ENCODE data around the gene CEACAM16. TPM values are rescaled to one million over a fixed set of nuclear protein-coding genes. Genes with fewer than 3 reads are reported as not detected.

Gene CEACAM16
- total RNA-seq, 1 experiment from 2014 or later: not detected

- ChIA-PET POLR2A (ENCODE audit: unreplicated experiment) (no interaction called here), CTCF (interaction anchor here (0.6 kb wide), 1 partner anchor 9 kb away, joined by 4 read pairs; no protein-coding TSS in a partner anchor)
- Histone ChIP-seq H3K9me3 (ENCODE audit: low read length) (no peaks in the 10 kb centered on the region), H3K9ac (ENCODE audit: low read length) (peak overlapping the region; percentile 50), H3K4me3 (ENCODE audit: low read length) (no peak overlapping the region), H4K20me1 (ENCODE audit: low read length) (peaks cover 11% of the 10 kb centered on the region), H3K27me3 (ENCODE audit: low read length) (no peaks in the 10 kb centered on the region), H3K4me2 (ENCODE audit: low read length) (0 out of 2 replicates have a peak overlapping the region, but pooled peaks have one; percentile 22), H3K27ac (ENCODE audit: low read length) (peak overlapping the region; percentile 57), H3K4me1 (ENCODE audit: insufficient read depth, low read length) (peaks cover 55% of the 10 kb centered on the region), H3K36me3 (ENCODE audit: low read depth, low read length) (no peaks in the 10 kb centered on the region), H3K9me2 (replicated peaks; ENCODE audit: low read length) (no peaks in the 10 kb centered on the region), H3F3A (ENCODE audit: low read length, unreplicated experiment) (no peaks in the 10 kb centered on the region), H3K79me2 (ENCODE audit: low read length) (peaks cover 16% of the 10 kb centered on the region), H2AFZ (ENCODE audit: low read length) (no peak overlapping the region)
- ATAC-seq (no peak), DNase-seq (peak; percentile 30)
- intact Hi-C loops (cut with micrococcal nuclease): no loop called here
- no TSS peak for BruUV-seq (replicated peaks)
- TF ChIP-seq CTCF (conservative IDR thresholded peaks at IDR 0.05; ENCODE audit: low read depth, low read length) (no peak), EZH2phosphoT487 (IDR thresholded peaks at IDR 0.05; ENCODE audit: borderline replicate concordance, low read length) (no peak)
These were observed 46.4 kb downstream of the CEACAM16 start for GRCh38 chr19:44745341-44745831.

- no peaks in the 10 kb centered on the region for H3F3A ChIP-seq (ENCODE audit: low read length, unreplicated experiment)
- POLR2A ChIA-PET (ENCODE audit: unreplicated experiment): no interaction called here
- H3K36me3 ChIP-seq (ENCODE audit: low read depth, low read length): no peaks in the 10 kb centered on the region
- H2AFZ ChIP-seq (ENCODE audit: low read length): no peak overlapping the region
- H3K4me2 ChIP-seq (ENCODE audit: low read length): no peak overlapping the region
- no peak overlapping the region for H3K4me3 ChIP-seq (ENCODE audit: low read length)
- DNase-seq: no peak
- no peaks in the 10 kb centered on the region for H3K9me3 ChIP-seq (ENCODE audit: low read length)
- peaks cover 53% of the 10 kb centered on the region for H3K4me1 ChIP-seq (ENCODE audit: insufficient read depth, low read length)
- H4K20me1 ChIP-seq (ENCODE audit: low read length): peaks cover 11% of the 10 kb centered on the region
- TF ChIP-seq EZH2phosphoT487 (IDR thresholded peaks at IDR 0.05; ENCODE audit: borderline replicate concordance, low read length) (no peak), EZH2 (IDR thresholded peaks at IDR 0.05; ENCODE audit: low read length, unreplicated experiment) (no peak), CTCF (conservative IDR thresholded peaks at IDR 0.05; ENCODE audit: low read depth, low read length) (no peak)
- BruUV-seq (replicated peaks): no TSS peak
- peaks cover 23% of the 10 kb centered on the region for H3K79me2 ChIP-seq (ENCODE audit: low read length)
- H3K27me3 ChIP-seq (ENCODE audit: low read length): no peaks in the 10 kb centered on the region
- no peak for ATAC-seq
- peak overlapping the region; percentile 98 for H3K9ac ChIP-seq (ENCODE audit: low read length)
- no peaks in the 10 kb centered on the region for H3K9me2 ChIP-seq (replicated peaks; ENCODE audit: low read length)
- intact Hi-C loops (cut with micrococcal nuclease): no loop called here
- H3K27ac ChIP-seq (ENCODE audit: low read length): peak overlapping the region; percentile 57
- CTCF ChIA-PET: no interaction called here
These were observed 47.1 kb downstream of the CEACAM16 start for GRCh38 chr19:44745887-44746600.

- intact Hi-C loops (cut with micrococcal nuclease): no loop called here
- Histone ChIP-seq H2AFZ (ENCODE audit: low read length) (no peak overlapping the region), H3K4me2 (ENCODE audit: low read length) (peak overlapping the region; percentile 99), H4K20me1 (ENCODE audit: low read length) (peaks cover 11% of the 10 kb centered on the region), H3F3A (ENCODE audit: low read length, unreplicated experiment) (no peaks in the 10 kb centered on the region), H3K9ac (ENCODE audit: low read length) (peak overlapping the region; percentile 98), H3K9me3 (ENCODE audit: low read length) (no peaks in the 10 kb centered on the region), H3K9me2 (replicated peaks; ENCODE audit: low read length) (no peaks in the 10 kb centered on the region), H3K79me2 (ENCODE audit: low read length) (peaks cover 28% of the 10 kb centered on the region), H3K36me3 (ENCODE audit: low read depth, low read length) (no peaks in the 10 kb centered on the region), H3K27ac (ENCODE audit: low read length) (peak overlapping the region; percentile 100), H3K27me3 (ENCODE audit: low read length) (no peaks in the 10 kb centered on the region), H3K4me3 (ENCODE audit: low read length) (no peak overlapping the region), H3K4me1 (ENCODE audit: insufficient read depth, low read length) (peaks cover 57% of the 10 kb centered on the region)
- POLR2A ChIA-PET (ENCODE audit: unreplicated experiment): no interaction called here
- no TSS peak for BruUV-seq (replicated peaks)
- no peak for ATAC-seq
- no peak for TF ChIP-seq EZH2phosphoT487 (IDR thresholded peaks at IDR 0.05; ENCODE audit: borderline replicate concordance, low read length)
- no peak for TF ChIP-seq CTCF (conservative IDR thresholded peaks at IDR 0.05; ENCODE audit: low read depth, low read length)
- no peak for TF ChIP-seq EZH2 (IDR thresholded peaks at IDR 0.05; ENCODE audit: low read length, unreplicated experiment)
- CTCF ChIA-PET: no interaction called here
- no peak for DNase-seq
These were observed 47.6 kb downstream of the CEACAM16 start for GRCh38 chr19:44746616-44746945.

All from PC-3 (cell line).